HUDEP-2 (cell line): ENCODE data around the gene LDHAL6B.
A peak's percentile ranks its signal among the peaks of the same experiment; 100 is the strongest.

Source experiments
- DNase-seq, 76 experiments: peaks; one replicate each; lab custom pipeline; 2025; ENCODE audit not compliant: unreplicated experiment in 76 of 76; lab: John Stamatoyannopoulos, UW

Gene LDHAL6B

DNA sequence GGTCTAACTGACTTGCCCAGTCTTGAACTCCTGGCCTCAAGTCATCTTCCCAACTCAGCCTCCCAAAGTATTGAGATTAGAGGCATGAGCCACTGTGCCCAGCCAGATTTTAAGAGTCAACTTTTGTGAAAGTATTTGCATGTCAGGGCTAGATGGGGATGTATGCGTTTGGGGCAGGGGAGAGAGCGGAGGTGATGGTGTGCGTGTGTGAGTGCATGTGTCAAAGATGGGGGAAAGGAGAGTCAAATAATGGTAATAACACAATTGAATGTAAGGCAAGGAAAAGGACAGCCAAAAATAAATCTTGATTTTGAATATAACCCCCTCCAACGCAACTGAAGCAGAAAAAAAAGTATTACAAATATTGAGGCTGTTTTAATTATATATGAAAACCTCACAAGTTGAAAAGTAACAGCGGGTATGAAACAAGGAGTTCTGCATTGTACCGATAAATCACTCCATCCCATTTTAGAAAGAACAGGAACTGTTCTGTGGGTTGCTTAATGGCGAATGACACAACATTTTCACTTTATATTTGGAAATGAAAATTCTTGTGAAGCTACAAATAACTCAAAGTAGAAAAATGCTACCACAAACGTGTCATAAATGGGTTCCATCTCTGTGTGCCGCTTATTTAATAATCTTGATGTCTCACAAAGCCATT lies 29.9 kb upstream of the LDHAL6B start:
- DNase-seq, result no peak

DNA sequence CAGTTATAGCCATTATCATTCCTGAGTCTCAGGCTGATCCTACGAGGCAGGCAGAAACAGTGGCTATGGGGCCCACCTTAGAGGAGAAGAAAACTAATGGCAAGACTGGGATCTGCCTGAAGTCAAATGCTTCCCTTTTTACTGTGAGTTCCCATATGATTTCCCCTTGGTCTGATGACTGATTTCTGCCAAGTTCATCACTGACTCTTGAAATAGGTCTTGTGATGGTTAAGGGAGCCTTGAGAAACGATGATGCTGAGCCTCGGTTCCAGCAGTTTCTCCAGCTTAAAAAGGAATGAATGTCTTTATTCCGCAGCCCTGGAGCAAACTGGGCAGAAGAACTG lies 29.4 kb upstream of the LDHAL6B start:
- DNase-seq, result no peak

DNA sequence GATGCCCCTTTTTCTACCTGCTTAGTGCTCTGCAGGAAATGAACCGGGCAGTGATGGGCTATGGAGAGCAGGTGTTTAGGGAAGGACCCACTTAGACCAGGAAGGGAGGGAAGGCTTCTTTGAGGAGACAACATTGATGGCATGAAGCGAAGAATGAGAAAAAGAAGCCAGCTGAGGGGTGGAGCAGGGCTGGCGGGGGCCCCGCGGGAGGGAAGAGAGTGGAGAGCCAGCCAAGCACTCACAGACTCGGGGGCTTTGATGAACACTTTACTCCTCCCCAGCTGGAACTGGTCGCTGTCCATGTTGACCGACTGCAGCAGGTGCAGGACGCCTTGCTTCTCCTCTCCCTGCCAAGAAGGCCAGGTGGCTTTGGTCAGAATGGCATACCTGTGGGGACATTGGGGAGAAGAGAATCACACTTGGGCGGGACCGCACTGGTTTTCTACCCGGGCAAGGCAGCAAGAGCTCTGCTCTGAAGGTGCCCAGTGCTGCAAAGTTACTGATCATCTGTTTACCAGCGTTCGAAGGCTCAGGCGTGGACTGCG lies 28.4 kb upstream of the LDHAL6B start:
- no peak for DNase-seq

DNA sequence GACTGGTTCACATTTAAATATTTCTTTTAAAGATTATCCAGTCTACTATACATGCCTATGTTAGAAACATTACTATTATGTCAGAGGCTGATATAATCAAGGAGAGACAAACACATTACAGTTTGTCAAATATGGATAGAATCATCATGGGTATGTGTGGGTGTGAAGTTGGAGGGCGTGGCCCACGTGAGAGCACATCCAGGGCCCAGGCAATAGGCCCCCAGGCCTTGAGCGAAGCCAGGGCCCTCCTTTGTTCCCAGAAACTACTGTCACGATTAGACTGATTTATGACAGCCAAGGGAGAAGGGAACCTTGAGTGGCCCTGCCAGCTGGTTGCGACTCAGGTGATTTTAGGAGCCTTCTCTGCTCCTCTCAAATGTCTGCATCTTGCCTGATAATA lies 26.9 kb upstream of the LDHAL6B start:
- no peak for DNase-seq

DNA sequence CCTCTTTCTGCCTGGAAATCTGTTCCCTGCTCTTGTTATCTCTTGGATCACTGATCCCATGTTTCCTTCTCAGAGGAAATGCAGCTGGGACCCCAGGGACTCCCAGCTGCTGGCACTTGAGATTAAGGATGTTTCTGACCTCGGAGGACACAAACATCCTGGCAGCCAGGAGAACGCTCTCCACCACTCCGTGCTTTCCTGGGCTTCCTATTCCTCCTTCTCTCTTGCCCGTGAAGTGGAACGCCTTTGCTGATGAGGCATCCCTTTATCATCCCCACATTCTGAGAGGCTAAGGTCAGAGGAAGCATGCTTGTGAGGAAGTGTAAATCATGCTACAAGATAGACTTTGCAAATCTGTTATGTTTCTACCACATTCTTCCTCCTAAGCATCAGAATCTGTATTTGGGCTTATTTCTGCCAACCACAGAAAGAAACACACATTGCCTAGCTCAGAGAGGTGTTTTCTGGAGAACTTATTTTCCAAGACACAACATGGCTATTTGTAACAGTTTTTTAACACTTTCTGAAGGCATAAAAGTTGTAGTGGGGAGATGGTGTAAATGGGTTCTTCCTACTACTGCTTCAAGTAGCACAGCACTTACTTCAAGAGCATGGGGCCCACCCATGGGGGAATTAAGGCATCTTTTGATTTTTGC lies 25.6 kb upstream of the LDHAL6B start:
- DNase-seq, result no peak

DNA sequence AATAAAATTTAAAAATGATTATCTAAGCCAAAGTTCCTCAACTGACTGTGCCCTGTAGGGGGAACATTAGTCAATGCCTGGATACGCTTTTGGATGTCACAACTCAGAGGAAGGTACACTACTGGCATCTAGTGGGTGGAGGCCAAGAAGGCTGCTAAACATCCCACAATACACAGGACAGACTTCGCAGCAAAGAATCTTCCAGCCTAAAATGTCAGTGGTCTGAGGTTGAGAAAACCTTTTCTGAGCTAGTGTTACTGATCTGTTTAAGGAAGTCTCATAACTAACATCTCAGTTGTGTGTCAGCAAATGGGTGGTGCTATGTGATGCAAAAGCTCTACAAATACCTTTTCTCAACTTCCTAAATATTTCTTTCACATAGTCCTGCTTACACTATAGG lies 20.9 kb upstream of the LDHAL6B start:
- DNase-seq, result peak in 3 of 76 experiments; percentile 6 to 16 (median 11)

DNA sequence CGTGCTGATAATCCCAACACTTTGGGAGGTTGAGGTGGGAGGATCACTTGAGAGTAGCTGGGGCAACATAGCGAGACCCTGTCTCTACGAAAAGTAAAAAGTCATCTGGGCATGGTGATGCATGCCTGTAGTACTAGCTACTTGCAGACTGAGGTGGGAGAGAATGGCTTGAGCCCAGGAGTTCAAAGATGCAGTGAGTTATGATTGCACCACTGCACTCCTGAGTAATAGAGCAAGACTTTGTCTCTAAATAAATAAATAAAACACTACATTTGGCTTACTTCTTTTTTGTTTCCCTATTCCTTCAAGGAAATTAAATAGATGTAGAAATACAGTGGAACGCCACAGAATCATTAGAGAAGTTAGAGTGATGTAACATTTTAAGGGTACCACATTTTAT lies 20.1 kb upstream of the LDHAL6B start:
- DNase-seq, result no peak

DNA sequence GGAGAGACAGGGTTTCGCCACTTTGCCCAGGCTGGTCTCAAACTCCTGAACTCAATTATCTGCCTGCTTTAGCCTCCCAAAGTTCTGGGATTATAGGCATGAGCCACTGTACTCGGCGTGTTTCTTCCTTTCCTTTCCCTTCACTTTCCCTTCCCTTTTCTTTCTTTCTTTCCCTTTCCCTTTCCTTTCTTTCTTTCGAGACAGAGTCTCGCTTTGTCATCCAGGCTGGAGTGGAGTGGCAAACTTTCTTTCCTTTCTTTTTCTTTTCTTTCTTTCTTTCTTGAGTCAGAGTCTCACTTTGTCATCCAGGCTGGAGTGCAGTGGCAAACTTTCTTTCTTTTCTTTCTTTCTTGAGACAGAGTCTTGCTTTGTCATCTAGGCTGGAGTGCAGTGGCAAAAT lies 17.4 kb upstream of the LDHAL6B start:
- no peak for DNase-seq

DNA sequence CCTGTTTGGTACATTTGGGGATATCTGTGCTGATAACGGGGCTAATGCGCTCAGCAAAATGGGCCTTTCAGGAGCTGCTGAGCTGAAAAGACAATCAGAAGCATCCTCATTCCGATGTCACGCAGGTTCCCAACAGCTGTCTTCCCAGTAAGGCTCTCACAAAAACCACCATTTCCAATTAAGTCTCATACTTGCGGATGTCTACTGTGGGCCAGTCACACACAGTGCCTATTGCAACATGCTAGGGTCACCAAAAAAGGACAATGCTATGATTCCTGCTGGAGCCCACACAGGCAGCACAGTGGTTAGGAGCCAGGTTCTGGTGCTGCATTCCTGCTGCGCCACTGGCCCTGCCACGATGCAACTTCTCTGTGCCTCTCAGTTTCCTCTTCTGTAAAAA lies 16.4 kb upstream of the LDHAL6B start:
- DNase-seq, result no peak

DNA sequence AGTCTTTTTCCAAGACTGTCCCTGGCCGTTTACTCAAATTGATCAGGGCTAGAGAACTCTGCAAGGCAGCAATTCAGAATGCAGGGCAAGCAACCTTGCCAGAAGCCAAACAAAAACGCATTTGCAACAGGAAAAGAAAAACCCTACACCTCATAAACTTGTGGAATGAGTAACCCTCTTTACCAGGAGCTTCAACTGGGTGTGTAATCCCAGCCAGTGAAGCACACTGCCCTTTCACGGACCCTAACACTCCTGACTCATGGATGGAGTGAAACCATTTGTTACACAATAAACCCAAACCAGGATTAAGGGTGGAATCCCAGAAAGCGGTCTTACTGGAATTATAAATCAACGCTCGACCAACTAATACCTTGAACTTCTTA lies 14.8 kb upstream of the LDHAL6B start:
- no peak for DNase-seq

DNA sequence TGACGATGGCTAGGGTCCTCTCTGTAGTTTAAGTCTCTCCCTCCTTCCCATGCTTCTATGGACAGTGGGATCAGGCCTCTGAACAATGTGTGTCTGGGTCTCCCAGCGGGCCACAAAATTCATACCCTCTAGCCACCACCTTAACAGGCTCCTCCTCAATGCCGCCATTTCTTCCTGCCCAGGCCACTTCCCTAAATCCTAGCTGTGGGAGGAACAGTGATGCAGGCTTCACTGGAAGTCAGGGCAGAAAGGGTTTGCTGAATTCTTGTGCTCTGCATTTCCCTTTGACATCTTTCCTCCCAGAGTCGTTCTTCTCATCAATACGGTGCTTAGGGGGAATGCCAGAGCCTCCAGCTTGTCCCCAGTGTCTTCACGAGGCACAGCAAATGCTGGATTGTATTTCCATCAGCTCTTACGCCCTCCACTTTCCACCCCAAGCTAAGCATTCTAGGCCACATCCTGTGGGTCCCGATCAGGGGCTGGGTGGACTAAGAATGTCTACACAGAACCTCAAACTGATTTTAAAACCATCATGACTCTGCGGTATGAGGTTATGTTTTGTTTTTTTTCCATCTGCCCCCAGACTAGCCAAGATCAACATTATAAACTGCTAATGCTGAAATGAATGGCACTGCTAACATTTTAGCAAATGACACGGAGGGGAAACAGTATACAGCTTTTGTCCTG lies 11.9 kb upstream of the LDHAL6B start:
- DNase-seq, result no peak

DNA sequence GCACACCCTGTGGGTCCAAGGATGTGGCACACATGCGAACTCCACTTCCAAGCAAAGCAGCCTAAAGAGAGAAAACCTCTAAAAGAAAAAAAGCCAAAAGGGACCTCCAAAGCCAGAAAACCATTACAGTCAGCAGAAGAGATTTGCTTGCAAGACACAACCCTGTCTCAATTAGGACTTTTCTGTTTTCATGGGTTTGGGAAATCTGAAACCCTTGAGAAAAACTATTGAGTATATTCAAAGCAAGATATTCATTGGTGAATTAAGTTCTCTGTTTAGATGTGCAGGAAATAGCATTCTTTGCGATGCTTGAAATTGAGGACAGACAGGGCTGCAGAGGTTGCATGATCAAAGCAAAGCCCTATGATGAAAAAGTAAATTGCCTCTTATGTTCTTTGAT lies 10.2 kb upstream of the LDHAL6B start:
- no peak for DNase-seq

DNA sequence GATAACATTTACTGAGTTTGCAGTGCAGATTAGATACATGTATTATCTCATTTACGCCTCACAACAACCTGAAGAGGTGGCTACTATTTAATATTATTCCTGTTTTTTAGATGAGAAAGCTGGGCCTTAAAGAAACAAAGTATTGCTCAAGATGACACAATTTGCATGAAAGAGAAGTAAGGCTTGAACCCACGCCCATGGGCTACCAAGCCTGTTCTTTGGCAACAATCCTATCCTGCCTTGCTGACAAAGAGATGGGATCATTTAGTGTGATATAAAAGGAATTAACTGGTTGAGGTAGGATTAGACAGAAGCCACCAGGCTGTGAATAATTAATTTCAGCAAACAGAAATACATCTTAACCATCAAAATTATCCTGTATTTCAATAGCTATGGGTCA lies 9.2 kb upstream of the LDHAL6B start:
- DNase-seq, result no peak

DNA sequence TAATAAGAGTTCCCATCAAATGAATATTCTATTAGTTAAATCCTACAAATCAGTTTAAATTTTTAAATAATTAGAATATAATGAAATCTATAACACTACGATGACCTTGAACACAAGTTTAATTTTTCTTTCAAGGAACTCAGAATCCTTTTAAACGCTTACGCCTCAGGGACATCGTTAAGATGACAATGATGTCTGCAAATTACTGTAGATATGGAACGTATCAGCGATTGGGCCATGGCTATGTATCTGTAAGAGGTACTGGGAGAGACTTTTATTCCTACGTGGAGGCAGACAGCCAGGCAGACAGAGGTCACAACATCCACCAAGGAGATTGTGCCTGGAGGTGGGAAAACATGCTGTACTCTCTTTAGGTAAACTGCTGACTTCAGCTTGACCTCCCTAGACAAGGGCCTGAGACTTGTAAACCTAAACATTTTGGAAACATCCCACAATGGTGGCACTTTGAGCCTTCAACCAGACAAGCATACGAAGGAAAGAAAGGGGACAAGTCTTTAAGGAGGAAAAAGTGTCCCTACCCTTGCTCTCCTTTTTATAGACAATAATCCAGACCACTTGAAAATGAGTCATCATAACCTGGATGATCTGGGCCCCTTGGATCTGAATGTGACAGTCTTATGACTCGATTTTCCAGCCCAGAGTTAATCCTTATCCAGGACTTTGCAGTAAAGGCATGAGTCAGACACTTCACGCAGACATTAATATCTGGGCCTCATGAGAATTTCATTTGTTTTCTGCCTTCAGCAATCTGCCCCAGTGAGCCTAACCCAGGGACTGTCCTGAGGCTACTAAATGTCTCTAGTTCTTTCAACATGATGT lies 6.8 kb upstream of the LDHAL6B start:
- no peak for DNase-seq

DNA sequence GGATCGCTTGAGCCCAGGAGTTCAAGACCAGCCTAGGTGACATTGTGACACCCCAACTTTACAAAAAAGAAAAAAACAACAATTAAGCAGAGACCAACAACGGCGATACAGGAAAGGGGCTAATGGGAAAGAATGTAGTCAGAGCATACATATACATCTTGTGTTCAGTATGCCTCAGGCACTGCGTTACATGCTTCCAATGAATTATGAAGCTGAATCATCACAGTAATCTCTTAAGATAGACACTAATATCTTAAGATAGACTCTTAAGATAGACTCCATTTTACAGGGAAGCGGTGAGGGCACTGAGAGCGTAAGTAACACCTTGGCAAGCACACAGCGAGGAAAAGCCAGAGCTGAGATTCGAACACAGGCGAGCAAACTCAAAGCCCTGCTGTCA lies 6.1 kb upstream of the LDHAL6B start:
- no peak for DNase-seq

DNA sequence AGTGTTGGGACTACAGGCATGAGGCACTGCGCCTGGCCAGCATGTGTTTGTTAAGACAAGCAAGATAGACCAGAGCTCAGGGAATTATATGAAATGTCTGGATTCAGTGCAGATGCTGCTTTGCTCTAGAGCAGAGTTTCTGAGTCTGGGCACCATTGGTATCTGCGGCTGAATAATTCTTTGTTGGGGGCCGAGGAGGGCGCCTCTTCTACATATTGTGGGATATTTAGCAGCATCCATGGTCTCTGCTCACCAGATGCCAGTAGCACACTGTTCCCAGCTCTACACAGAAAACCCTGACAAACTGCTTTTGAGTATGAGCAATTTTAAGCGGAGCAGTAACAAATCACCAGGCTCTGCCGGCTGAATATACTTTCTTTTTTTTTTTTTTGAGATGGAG lies 3.6 kb upstream of the LDHAL6B start:
- no peak for DNase-seq

DNA sequence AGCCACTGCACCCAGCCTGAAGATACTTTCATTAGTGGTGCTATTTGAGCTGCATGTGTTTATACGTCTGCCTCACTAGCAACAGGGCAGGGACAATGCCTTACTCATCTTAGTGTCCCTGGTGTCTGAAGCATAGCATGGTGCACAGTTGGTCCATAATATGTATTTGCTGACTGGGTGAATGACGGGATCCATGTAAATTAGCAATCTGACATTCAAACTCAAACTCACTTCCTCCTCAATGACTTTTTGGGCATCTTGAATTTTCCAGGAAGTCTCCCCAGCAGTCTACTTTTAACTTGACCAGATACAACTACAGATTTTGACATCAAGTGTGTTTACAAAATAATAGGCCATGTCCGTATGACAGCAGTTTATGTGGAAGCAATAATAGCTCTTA lies 3.0 kb upstream of the LDHAL6B start:
- DNase-seq, result no peak

DNA sequence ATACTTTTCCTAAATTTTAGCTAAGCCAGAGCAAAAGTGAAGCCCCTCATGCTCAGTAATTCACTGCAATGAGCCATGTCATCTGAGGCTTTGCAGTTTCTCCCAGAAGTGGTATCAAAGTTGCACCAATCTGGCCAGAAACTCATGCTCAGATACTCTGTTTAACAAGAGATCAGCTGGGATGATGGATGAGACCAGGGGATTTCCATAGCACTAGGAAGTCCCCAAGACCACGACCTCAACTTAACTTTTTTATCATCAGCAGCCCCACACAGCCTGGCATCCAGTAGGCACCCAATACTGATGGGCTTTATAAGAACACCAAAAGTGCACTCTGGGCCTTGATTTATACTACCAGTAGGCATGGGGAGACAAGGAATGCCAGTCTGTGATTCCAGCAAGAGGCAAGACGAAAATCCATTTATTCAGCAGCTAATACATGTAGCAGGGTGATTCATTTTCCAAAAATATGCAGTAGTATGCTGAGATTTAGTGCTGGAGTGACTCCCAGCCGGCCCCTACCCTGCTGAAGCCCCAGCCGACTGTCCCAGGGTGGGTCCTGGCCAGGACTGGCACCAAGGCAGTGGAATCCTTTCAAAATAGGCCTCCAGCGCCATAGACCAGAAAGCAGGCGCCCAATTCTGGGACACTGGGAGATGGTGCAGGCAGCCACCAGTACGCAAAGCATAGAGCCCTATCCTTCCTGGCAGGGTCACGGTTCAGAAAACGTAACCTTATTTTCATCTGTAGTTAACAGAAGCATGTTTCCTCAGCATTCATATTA lies 612 bp upstream of the LDHAL6B start:
- no peak for DNase-seq

DNA sequence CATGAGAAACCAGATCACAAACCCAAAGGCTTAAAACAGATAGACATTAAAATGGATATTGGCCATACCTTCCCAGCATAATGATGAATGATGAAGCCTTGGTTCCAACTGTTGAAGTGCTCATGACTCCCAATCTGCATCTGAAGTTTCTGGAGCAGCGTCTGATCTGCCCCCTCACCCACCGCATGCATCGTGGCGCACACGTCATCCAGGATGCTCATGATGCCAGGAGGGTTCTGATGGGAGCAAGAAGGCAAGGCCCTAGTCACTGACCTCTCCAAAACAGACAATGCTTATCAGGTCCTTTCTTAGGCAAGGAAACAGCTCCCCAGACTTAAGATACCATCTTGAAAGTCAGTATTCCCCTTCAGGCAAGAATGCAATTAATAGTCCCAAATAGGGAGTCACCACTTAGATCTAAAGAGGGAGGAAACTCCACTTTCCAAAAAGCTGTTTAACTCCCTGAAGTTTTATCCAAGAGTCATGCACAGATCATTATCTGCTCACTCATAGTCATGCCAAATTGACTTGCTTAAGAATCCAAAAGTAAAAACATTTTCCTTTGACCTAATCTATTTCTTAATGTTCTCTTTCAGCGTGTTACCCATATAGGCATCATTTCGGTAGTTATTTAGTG lies 2.1 kb downstream of the LDHAL6B start:
- DNase-seq, result no peak

DNA sequence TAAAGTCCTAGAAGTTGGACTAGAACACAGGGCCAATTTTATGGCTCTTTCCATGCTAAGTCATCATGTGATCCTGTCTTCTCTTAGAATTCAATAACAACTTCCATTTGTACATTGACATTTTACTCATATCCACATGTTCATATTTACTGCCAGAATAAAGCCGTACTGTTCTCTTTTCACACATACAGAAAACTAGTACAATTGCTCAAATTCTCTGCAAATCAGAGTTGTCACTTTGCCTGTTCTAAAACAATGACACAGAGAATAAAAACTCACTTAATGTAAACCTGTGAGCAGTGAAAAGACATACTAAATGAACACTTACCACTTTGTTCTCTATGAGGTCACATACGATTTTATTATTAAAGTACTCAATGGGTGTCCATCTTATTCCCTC lies 3.5 kb downstream of the LDHAL6B start:
- DNase-seq, result no peak
